22Rv1 (cell line): ENCODE data around the gene UNC50.
"Not testable (repeated sequence)": the region's sequence is repeated elsewhere in the genome, so short reads cannot be mapped to it uniquely, and the experiment has no call there.

Source experiments
- H3K27ac ChIP-seq: fragments of 450-650 bp; 2 replicates; pipeline ENCODE4 v1.5.1; 2017
- CTCF ChIP-seq: fragments of 450-650 bp; IDR thresholded peaks from 2 replicates; pipeline ENCODE4 v1.5.1; 2017; ENCODE audit warnings: mild to moderate bottlenecking
- ZFX ChIP-seq: fragments of 450-650 bp; IDR thresholded peaks from 2 replicates; pipeline ENCODE4 v1.6.1; 2017; ENCODE audit warnings: antibody characterized with exemption, borderline replicate concordance

UNC50 gene

GRCh38 chr2:98585386-98585785 is 23.0 kb upstream of the UNC50 start:
- H3K27ac ChIP-seq = no peak overlapping the region
- TF ChIP-seq CTCF = no peak
- no peak for TF ChIP-seq ZFX

GRCh38 chr2:98586551-98587140 is 21.7 kb upstream of the UNC50 start:
- no peak overlapping the region for H3K27ac ChIP-seq
- TF ChIP-seq CTCF = no peak
- no peak for TF ChIP-seq ZFX

DNA sequence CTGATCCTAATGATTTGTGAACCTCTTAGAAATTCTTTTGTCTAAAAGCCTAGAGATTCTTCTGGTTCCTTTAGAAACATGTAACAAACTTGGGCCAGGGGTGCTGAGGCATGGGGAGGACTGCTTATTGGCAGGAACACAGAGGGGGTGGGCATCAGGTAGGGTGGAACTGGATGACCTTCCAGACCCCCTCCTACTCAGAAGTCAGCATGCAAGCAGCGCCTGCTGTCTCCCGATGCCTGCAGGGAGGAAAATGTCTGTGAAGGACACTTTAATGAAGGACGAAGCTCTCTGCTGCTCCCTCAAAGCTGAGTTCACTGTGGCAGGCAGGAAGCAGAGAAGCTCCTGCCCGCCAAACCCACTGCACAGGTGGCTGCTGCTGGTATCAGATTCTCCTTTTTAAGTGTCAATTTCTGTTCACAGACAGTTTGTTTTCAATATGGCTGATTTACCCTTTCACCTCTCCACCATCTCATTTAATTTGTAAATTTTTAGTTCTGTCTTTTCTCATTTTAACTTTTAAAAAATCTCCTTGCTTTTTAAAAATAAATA is 19.4 kb upstream of the UNC50 start:
- no peak overlapping the region for H3K27ac ChIP-seq
- TF ChIP-seq CTCF = no peak
- TF ChIP-seq ZFX = no peak

- H3K27ac ChIP-seq = no peak overlapping the region
- TF ChIP-seq ZFX (no peak), CTCF (no peak)
These were observed 18.9 kb upstream of the UNC50 start for GRCh38 chr2:98589489-98589888.

- no peak overlapping the region for H3K27ac ChIP-seq
- TF ChIP-seq ZFX (no peak), CTCF (no peak)
These were observed 15.8 kb upstream of the UNC50 start for GRCh38 chr2:98592565-98592964.

DNA sequence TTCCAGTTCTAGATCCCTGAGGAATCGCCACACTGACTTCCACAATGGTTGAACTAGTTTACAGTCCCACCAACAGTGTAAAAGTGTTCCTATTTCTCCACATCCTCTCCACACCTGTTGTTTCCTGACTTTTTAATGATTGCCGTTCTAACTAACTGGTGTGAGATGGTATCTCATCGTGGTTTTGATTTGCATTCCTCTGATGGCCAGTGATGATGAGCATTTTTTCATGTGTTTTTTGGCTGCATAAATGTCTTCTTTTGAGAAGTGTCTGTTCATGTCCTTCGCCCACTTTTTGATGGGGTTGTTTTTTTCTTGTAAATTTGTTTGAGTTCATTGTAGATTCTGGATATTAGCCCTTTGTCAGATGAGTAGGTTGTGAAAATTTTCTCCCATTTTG is 13.7 kb upstream of the UNC50 start:
- not testable (repeated sequence) for H3K27ac ChIP-seq

GRCh38 chr2:98598781-98599428 is 9.5 kb upstream of the UNC50 start:
- TF ChIP-seq ZFX = no peak
- TF ChIP-seq CTCF = no peak
- H3K27ac ChIP-seq = no peak overlapping the region
